GM13976 (cell line): ENCODE measurements around the gene GUCY2C.

ENCODE experiments used
- DNase-seq: peaks from one replicate; pipeline ENCODE4 v3.0.0; 2012; ENCODE audit warnings: low spot score
- in situ Hi-C: fragments of 300-500 bp; cut with MboI; formaldehyde crosslinking; loops from one replicate; pipeline ENCODE4 v1.12.0; 2022; ENCODE audit warnings: low sequenced_read_pairs, mixed read lengths, inconsistent platforms; ENCODE audit not compliant: unreplicated experiment
- TF ChIP-seq, protein P1 (sequence below): IDR thresholded peaks from 2 replicates; pipeline ENCODE4 v1.5.1; 2012; ENCODE audit warnings: borderline replicate concordance, mild to moderate bottlenecking; ENCODE audit not compliant: insufficient read depth; ENCODE audit errors: extremely low read depth, missing control alignments, control extremely low read depth

The GUCY2C gene

DNA sequence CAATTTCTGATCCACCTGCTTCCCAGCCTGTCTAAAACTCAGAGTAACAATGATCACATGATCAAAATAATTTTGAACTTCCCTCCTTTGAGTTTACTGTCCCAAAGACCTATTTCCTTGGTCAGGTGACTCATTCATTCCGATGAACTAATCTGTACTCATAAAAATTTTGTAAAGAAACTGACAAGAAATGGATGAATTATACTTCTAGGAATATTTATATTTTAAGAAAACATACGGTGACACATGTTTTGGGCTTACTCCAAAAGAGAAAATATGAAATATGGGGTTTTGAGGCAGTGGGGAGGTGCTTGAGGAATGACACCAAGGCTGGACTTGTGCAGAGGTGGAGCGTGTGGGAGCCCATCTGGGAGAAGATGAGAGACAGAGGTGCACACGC, 42.0 kb downstream of the GUCY2C start:
- in situ Hi-C loops = no loop called here
- TF ChIP-seq, protein P1, sequence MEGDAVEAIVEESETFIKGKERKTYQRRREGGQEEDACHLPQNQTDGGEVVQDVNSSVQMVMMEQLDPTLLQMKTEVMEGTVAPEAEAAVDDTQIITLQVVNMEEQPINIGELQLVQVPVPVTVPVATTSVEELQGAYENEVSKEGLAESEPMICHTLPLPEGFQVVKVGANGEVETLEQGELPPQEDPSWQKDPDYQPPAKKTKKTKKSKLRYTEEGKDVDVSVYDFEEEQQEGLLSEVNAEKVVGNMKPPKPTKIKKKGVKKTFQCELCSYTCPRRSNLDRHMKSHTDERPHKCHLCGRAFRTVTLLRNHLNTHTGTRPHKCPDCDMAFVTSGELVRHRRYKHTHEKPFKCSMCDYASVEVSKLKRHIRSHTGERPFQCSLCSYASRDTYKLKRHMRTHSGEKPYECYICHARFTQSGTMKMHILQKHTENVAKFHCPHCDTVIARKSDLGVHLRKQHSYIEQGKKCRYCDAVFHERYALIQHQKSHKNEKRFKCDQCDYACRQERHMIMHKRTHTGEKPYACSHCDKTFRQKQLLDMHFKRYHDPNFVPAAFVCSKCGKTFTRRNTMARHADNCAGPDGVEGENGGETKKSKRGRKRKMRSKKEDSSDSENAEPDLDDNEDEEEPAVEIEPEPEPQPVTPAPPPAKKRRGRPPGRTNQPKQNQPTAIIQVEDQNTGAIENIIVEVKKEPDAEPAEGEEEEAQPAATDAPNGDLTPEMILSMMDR = no peak

GRCh38 chr12:14652483-14652882, 43.9 kb downstream of the GUCY2C start:
- no peak for DNase-seq
- TF ChIP-seq, protein P1 = no peak
- in situ Hi-C loops = no loop called here

More for the DNA sequence above, 42.0 kb downstream of the GUCY2C start:
- DNase-seq = no peak

DNA sequence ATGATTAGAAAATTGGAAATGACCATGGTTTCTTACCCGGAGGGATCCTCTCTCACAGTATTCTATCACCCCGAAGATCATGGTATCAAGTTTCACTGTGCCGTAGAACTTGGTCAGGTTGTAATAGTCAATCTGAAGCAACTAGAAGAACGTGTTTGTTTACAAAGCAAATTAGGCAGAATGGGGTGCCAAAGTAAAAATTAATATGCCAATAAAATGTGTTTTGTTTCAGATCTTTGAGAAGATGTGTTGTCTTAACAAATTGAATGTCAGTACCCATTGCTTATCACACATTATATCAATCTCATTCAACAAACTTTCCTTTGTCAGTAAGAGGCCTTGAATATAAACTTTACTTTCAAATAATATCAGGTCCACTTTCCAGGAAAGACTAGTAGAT, 45.0 kb downstream of the GUCY2C start:
- TF ChIP-seq, protein P1 = no peak
- in situ Hi-C loops = no loop called here
- no peak for DNase-seq

DNA sequence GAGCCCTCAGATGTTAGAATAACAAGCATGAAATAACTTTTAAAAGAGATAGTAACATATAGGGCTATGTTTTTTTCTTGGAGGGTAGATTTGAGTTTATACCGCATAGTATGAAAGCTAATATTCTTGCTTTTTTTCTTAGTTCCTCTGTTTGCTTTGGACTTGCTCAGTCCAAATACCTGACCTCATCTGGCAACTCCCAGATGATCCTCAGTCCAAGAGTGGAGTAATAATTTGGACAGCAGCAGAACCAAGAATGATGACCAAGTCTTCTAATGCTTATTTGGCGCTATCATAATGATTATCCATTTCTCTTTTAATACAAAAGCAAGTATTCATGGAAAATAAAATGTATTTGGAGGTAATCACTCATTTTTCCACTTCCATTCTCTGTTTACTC, 45.6 kb downstream of the GUCY2C start:
- in situ Hi-C loops = no loop called here
- TF ChIP-seq, protein P1 = no peak
- no peak for DNase-seq

DNA sequence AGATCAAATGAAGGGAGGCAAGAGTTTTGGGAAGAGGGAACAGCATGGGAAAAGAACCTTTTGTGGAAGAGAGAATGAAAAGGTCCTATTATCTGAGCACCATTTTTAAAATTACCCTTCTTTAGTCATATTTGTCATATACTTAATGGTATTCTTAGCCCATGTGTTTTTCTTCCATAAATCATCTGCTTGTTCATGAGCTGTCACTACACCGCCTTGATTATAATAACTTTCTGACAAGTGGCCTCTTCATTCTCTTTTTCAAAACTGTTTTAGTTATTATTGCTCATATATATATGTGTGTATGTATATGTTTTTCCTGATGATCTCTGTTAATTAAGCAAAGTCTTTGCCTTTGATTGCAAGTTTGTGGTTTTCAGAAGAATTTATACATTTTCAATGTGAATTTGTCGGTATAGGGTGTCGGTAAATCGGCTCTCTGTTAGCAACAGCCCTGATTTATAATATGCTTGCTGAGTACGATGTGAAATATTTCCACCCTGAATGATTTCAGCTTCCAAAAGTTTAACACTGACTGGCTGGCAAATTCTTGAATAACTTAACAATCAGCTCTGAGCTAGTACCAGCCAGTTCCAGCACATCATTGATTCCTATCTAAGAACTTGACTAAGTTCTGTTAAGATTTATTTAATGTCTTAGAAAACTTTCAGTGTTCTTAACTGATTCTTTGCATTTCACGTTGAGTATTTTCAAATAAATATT, 49.2 kb downstream of the GUCY2C start:
- in situ Hi-C loops = loop anchor here (25.0 kb wide), 1 partner anchor 410 kb away; no protein-coding TSS in a partner anchor
- TF ChIP-seq, protein P1 = no peak
- DNase-seq = no peak

GRCh38 chr12:14643251-14643650, 53.1 kb downstream of the GUCY2C start:
- in situ Hi-C loops = loop anchor here (25.0 kb wide), 1 partner anchor 406 kb away; no protein-coding TSS in a partner anchor
- no peak for DNase-seq
- TF ChIP-seq, protein P1 = no peak
